GM12878 (cell line): Measurements from ENCODE around the gene SPAG7. TPM values are rescaled to one million over a fixed set of nuclear protein-coding genes. Genes with fewer than 3 reads are reported as not detected.

Experiments
- ATAC-seq: fragments of 200-7000 bp; cut with Tn5 transposase; 3 replicates; pipeline ENCODE4 v1.9.1; 2020; ENCODE audit warnings: mild to moderate bottlenecking, moderate library complexity
- BruUV-seq: library from RNA; stranded (reverse); fragments of 400-500 nt; replicated peaks from 2 replicates; lab custom pipeline; 2021; lab: Mats Ljungman, UMichigan
- CTCF ChIA-PET: fragments of 300-600 bp; sonication (Branson Sonifier 250); formaldehyde crosslinking; extraction: SDS; loops from one replicate; lab custom pipeline; 2021; ENCODE audit warnings: inconsistent platforms; lab: Yijun Ruan, JAX
- POLR2A ChIA-PET: fragments of 350-600 bp; formaldehyde crosslinking; extraction: SDS; loops from one replicate; lab custom pipeline; 2021; ENCODE audit warnings: inconsistent platforms; lab: Charles Lee
- RAD21 ChIA-PET: fragments of 300-600 bp; sonication (Branson Sonifier 250); formaldehyde crosslinking; loops from one replicate; lab custom pipeline; 2023; ENCODE audit warnings: antibody characterized with exemption; ENCODE audit not compliant: unreplicated experiment; lab: Charles Lee
- SMC1A ChIA-PET: fragments of 300-600 bp; sonication (Branson Sonifier 250); formaldehyde crosslinking; loops from one replicate; lab custom pipeline; 2023; ENCODE audit not compliant: unreplicated experiment, uncharacterized antibody; lab: Charles Lee
- DNase-seq: peaks from one replicate; pipeline ENCODE4 v3.0.0-alpha.2; 2011; ENCODE audit warnings: low read depth, low spot score
- FAIRE-seq: peaks from 3 replicates; lab custom pipeline; 2011; peaks lifted over from hg19 to GRCh38; lab: Jason Lieb, UNC
- H2AFZ ChIP-seq: 2 replicates; pipeline ENCODE4 v1.6.0; 2011; ENCODE audit warnings: low read depth, low read length, control low read depth; ENCODE audit not compliant: control insufficient read depth
- H3K27ac ChIP-seq: 2 replicates; pipeline ENCODE4 v1.5.1; 2011; ENCODE audit warnings: control low read depth; ENCODE audit not compliant: control insufficient read depth, insufficient read depth
- H3K27me3 ChIP-seq, 2 experiments: replicated peaks in 1 of 2; 2 replicates each; pipeline versions ENCODE4 v1.6.0 to v1.6.1; 2011; ENCODE audit warnings: low read length in 1 of 2; ENCODE audit not compliant: control insufficient read depth in 2 of 2, insufficient read depth in 2 of 2
- H3K36me3 ChIP-seq, 2 experiments: 2 replicates each; pipeline ENCODE4 v1.5.1; 2011; ENCODE audit warnings: low read length in 1 of 2; ENCODE audit not compliant: control insufficient read depth in 2 of 2, insufficient read depth in 2 of 2
- H3K4me1 ChIP-seq: 2 replicates; pipeline ENCODE4 v1.6.1; 2011; ENCODE audit warnings: mild to moderate bottlenecking, low read length, moderate library complexity, mixed read lengths; ENCODE audit not compliant: control insufficient read depth, insufficient read depth
- H3K4me2 ChIP-seq: 2 replicates; pipeline ENCODE4 v1.6.0; 2011; ENCODE audit warnings: control low read depth; ENCODE audit not compliant: control insufficient read depth, insufficient read depth
- H3K4me3 ChIP-seq: fragments of 200-600 bp; sonication (generic); 2 replicates; pipeline ENCODE4 v1.5.1; 2016
- H3K79me2 ChIP-seq: 2 replicates; pipeline ENCODE4 v1.6.0; 2011; ENCODE audit warnings: low read length; ENCODE audit not compliant: control insufficient read depth, insufficient read depth
- H3K9ac ChIP-seq: 2 replicates; pipeline ENCODE4 v1.8.0; 2011; ENCODE audit warnings: low read length, control low read depth, mixed read lengths; ENCODE audit not compliant: control insufficient read depth, insufficient read depth
- H3K9me3 ChIP-seq: replicated peaks from 3 replicates; pipeline ENCODE4 v1.5.1; 2011; ENCODE audit warnings: mild to moderate bottlenecking, low read length; ENCODE audit not compliant: control insufficient read depth, insufficient read depth
- H4K20me1 ChIP-seq: 2 replicates; pipeline ENCODE4 v1.6.0; 2011; ENCODE audit not compliant: control insufficient read depth, insufficient read depth
- ASH2L ChIP-seq: fragments of 300-600, 200-600 bp; sonication (generic); IDR thresholded peaks from 2 replicates; pipeline ENCODE4 v1.6.1; 2017; ENCODE audit warnings: low read depth, mild to moderate bottlenecking, borderline replicate concordance
- BACH1 ChIP-seq: fragments of 450-650 bp; IDR thresholded peaks from 2 replicates; pipeline ENCODE4 v1.6.1; 2017; ENCODE audit warnings: mild to moderate bottlenecking, borderline replicate concordance
- BHLHE40 ChIP-seq, 2 experiments: fragments of 450-650 bp in 1 of 2; IDR thresholded peaks; 2 replicates each; pipeline ENCODE4 v1.6.1; 2011 to 2017; ENCODE audit warnings: low read depth in 2 of 2, borderline replicate concordance in 1 of 2, improper control_type of control experiment in 1 of 2, low read length in 1 of 2, mild to moderate bottlenecking in 1 of 2
- DPF2 ChIP-seq: fragments of 450-650 bp; IDR thresholded peaks from 2 replicates; pipeline ENCODE4 v1.6.1; 2017; ENCODE audit warnings: mild to moderate bottlenecking
- ESRRA ChIP-seq: IDR thresholded peaks from 2 replicates; pipeline ENCODE4 v1.6.1; 2012; ENCODE audit warnings: mild to moderate bottlenecking, low read length, improper control_type of control experiment
- GATAD2B ChIP-seq: fragments of 450-650 bp; conservative IDR thresholded peaks from 2 replicates; pipeline ENCODE4 v1.6.1; 2017; ENCODE audit warnings: low read depth, mild to moderate bottlenecking, moderate library complexity
- IKZF1 ChIP-seq: fragments of 450-650 bp; conservative IDR thresholded peaks from 2 replicates; pipeline ENCODE4 v1.6.1; 2017; ENCODE audit warnings: antibody characterized with exemption, mild to moderate bottlenecking
- NR2C1 ChIP-seq: fragments of 450-650 bp; IDR thresholded peaks from 2 replicates; pipeline ENCODE4 v1.6.1; 2017; ENCODE audit warnings: antibody characterized with exemption, mild to moderate bottlenecking, moderate library complexity
- PKNOX1 ChIP-seq: fragments of 450-650 bp; IDR thresholded peaks from 2 replicates; pipeline ENCODE4 v1.6.1; 2016; ENCODE audit warnings: mild to moderate bottlenecking
- RBBP5 ChIP-seq: fragments of 200-600 bp; sonication (generic); conservative IDR thresholded peaks from 2 replicates; pipeline ENCODE4 v1.6.1; 2016
- SP1 ChIP-seq: IDR thresholded peaks from one replicate; pipeline ENCODE4 v1.6.1; 2011; ENCODE audit warnings: low read depth, low read length
- SREBF2 ChIP-seq: IDR thresholded peaks from 2 replicates; pipeline ENCODE4 v1.6.1; 2012; ENCODE audit warnings: mild to moderate bottlenecking, low read length
- TCF3 ChIP-seq: IDR thresholded peaks from 2 replicates; pipeline ENCODE4 v1.6.1; 2012; ENCODE audit warnings: low read depth, mild to moderate bottlenecking, low read length, borderline replicate concordance; ENCODE audit not compliant: insufficient read depth
- WRNIP1 ChIP-seq: IDR thresholded peaks from 2 replicates; pipeline ENCODE4 v1.6.1; 2011; ENCODE audit warnings: low read depth, low read length, improper control_type of control experiment, borderline replicate concordance
- ZNF687 ChIP-seq: fragments of 450-650 bp; IDR thresholded peaks from 2 replicates; pipeline ENCODE4 v1.6.1; 2017; ENCODE audit warnings: mild to moderate bottlenecking, moderate library complexity
- WGBS: methylation state at CpG from one replicate; pipeline ENCODE4 v1.1.6; 2016; ENCODE audit warnings: low lambda C conversion rate; ENCODE audit not compliant: insufficient replicate concordance, insufficient coverage; ENCODE audit errors: missing lambda C conversion rate; 5-methylcytosine and 5-hydroxymethylcytosine counted together
- in situ Hi-C: fragments of 300-500 bp; cut with MboI; formaldehyde crosslinking; loops from 9 replicates; pipeline ENCODE4 v1.14.3; 2018; ENCODE audit warnings: mixed read lengths
- intact Hi-C: fragments of 100-400 bp; cut with micrococcal nuclease; formaldehyde crosslinking; loops from one replicate; pipeline ENCODE4 v1.14.2; 2022; ENCODE audit not compliant: unreplicated experiment
- polyA plus RNA-seq, 11 experiments: library from polyadenylated mRNA; depleted of rRNA in 4 of 11; unstranded in 6 of 11; stranded (reverse) in 5 of 11; fragments of >200 nt; fragmentation: Nextera tagmentation in 4 of 11; fragmentation: Illumina TruSeq in 1 of 11; extraction: Ambion mirVana in 4 of 11; extraction: Trizol in 1 of 11; gene quantifications; 1 replicate in 1 of 11; 2 replicates in 10 of 11; pipeline versions ENCODE4 v1.2.1 to v1.2.3, GENCODE V29; 2011 to 2016; ENCODE audit warnings: inconsistent platforms in 2 of 11, missing spikeins in 2 of 11, low read depth in 1 of 11
- total RNA-seq, 4 experiments: library from RNA; depleted of rRNA in 3 of 4; stranded (reverse); fragments of >200 nt in 3 of 4; fragmentation: Illumina TruSeq in 1 of 4; extraction: Trizol in 1 of 4; gene quantifications; 2 replicates each; pipeline versions ENCODE4 v1.2.1 to v1.2.3, GENCODE V29; 2013 to 2021
- TF ChIP-seq, protein P1 (sequence below): fragments of 450-650 bp; IDR thresholded peaks from 2 replicates; pipeline ENCODE4 v1.6.1; 2017; ENCODE audit warnings: low read depth, mild to moderate bottlenecking, moderate library complexity

The SPAG7 gene
- total and polyA plus RNA-seq, 10 of the 15 experiments (the other 5 are each of a cell fraction or from before 2014, with no cell fraction given) = 7.9 to 146 (median 88.7) TPM

DNA sequence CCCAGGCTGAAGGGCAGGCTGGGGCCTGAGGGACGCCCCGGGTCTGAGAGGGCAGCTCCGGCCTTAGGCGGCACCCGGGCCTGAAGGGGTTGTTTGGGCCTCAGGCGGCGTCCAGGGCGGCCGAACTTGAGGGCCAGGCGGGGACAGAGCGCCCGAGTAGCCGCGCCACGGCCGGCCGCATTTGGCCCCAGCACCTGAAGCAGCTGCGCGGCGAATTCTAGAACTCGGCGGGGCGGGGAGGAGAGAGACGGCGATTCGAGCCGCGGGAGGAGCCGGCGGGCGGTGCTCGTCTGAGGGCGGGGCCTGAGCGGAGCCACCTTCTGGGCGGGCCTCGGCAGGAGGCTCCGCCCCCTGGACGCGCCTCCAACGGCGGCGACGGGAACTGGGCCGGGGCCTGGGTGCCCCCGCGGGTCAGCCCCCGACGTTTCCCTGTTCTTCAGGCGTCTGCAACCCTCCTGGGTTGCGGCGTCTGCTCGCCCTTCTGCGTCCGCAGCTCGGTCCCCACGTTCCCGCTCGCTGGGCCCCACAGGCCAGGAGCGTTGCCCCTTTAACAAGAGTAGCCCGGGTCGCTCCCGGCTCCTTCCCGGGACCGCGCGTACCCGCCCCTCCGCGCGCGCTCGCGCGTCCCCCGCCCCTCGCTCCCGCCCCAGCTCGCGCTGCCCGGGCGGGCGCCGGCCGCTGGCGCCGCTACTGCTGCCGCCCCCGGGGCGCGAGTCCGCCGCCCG lies 29.8 kb upstream of the SPAG7 start, which contains the start of the genes INCA1 and KIF1C:
TSS of gene INCA1 (minus strand) at position 221 of the 725 bp plus-strand sequence. CDS start 3,085 bp downstream, outside the sequence.
TSS of gene KIF1C (plus strand) at position 649 of the 725 bp plus-strand sequence. CDS start 2,297 bp downstream, outside the sequence.
- ChIA-PET POLR2A (interaction anchor here (0.6 to 3.7 kb wide), 12 partner anchors 8 to 489 kb away, joined by 3 to 22 read pairs (median 4); partner anchors contain the start of genes CAMTA2, DERL2, MIS12 and RNF167), SMC1A (interaction anchor here (1.1 to 1.6 kb wide), 2 partner anchors 10 to 30 kb away, joined by 4 to 10 read pairs; partner anchors contain the start of genes CAMTA2 and SPAG7), CTCF (interaction anchor here (0.6 to 2.5 kb wide), 4 partner anchors 10 to 185 kb away, joined by 3 to 12 read pairs (median 6); partner anchors contain the start of gene CAMTA2), RAD21 (interaction anchor here (0.6 to 1.7 kb wide), 5 partner anchors 10 to 57 kb away, joined by 3 to 15 read pairs (median 7); partner anchors contain the start of genes CAMTA2, RNF167, SLC25A11 and SPAG7)
- FAIRE-seq (peak; percentile 56), ATAC-seq (peak; percentile 93), DNase-seq (peak; percentile 42)
- H3K4me1 ChIP-seq = peaks cover 11% of the 10 kb centered on the region
- H2AFZ ChIP-seq = peak within 1 kb of the TSS; percentile 95
- H3K27ac ChIP-seq = peak within 1 kb of the TSS; percentile 80
- H3K4me2 ChIP-seq = peak within 1 kb of the TSS; percentile 99
- BruUV-seq = no TSS peak
- no peaks in the 10 kb centered on the region for H3K27me3 ChIP-seq
- peaks cover 25% of the 10 kb centered on the region for H3K79me2 ChIP-seq
- H3K9me3 ChIP-seq = no peaks in the 10 kb centered on the region
- H4K20me1 ChIP-seq = no peaks in the 10 kb centered on the region
- peaks cover 8 to 13% of the 10 kb centered on the region in 2 experiments; a peak in 3 of 4 replicates for H3K36me3 ChIP-seq
- peak within 1 kb of the TSS; percentile 99 for H3K4me3 ChIP-seq
- intact Hi-C loops (loop anchor here (2.0 to 5.0 kb wide), 3 partner anchors 19 to 49 kb away; partner anchors contain the start of gene PFN1), in situ Hi-C loops (no loop called here)
- under 1% methylated on average over 60 of the region's 93 CpGs for WGBS
- peak within 1 kb of the TSS; percentile 87 for H3K9ac ChIP-seq
- TF ChIP-seq SP1 (peak; percentile 89), DPF2 (peak; percentile 67; the same call in 1 of the 2 replicates), TCF3 (0 out of 2 replicates have a peak, but pooled peaks have one; percentile 18), BHLHE40 (IDR thresholded peaks at IDR 0.05; ENCODE audit: borderline replicate concordance in 1 of 2, low read depth in 2 of 2, low read length in 1 of 2) (peak in 1 of 2 experiments; percentile 7; a peak in 1 of 4 replicates), RBBP5 (no peak), IKZF1 (peak; percentile 62), SREBF2 (no peak), ASH2L (0 out of 2 replicates have a peak, but pooled peaks have one; percentile 14), BACH1 (0 out of 2 replicates have a peak, but pooled peaks have one; percentile 28), ZNF687 (0 out of 2 replicates have a peak, but pooled peaks have one; percentile 52), ESRRA (no peak), WRNIP1 (no peak), PKNOX1 (no peak), NR2C1 (peak; percentile 39; the same call in 1 of the 2 replicates), GATAD2B (peak; percentile 86)
- TF ChIP-seq, protein P1, sequence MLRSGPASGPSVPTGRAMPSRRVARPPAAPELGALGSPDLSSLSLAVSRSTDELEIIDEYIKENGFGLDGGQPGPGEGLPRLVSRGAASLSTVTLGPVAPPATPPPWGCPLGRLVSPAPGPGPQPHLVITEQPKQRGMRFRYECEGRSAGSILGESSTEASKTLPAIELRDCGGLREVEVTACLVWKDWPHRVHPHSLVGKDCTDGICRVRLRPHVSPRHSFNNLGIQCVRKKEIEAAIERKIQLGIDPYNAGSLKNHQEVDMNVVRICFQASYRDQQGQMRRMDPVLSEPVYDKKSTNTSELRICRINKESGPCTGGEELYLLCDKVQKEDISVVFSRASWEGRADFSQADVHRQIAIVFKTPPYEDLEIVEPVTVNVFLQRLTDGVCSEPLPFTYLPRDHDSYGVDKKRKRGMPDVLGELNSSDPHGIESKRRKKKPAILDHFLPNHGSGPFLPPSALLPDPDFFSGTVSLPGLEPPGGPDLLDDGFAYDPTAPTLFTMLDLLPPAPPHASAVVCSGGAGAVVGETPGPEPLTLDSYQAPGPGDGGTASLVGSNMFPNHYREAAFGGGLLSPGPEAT = peak; percentile 98
